ENCODE results near the gene FGF6.

DNA sequence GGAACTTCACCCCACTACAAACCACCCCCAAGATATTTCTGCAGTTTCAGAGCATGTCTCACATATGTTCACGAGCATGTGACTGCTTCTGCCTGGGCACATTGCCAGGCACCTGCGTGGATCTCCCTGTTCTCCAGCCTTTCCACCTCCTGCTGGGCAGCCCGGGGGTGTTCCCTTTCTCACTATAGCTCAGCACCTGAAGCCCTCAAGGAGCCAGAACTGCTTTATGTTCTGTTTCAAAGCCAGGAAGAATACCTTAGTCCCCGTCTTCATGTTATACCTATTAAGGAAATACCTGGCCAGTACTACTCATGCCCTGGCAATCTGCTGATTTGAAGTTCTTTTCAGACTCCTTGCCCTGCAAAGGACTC lies 4.2 kb upstream of the FGF6 start:
- TF ChIP-seq, protein P1, sequence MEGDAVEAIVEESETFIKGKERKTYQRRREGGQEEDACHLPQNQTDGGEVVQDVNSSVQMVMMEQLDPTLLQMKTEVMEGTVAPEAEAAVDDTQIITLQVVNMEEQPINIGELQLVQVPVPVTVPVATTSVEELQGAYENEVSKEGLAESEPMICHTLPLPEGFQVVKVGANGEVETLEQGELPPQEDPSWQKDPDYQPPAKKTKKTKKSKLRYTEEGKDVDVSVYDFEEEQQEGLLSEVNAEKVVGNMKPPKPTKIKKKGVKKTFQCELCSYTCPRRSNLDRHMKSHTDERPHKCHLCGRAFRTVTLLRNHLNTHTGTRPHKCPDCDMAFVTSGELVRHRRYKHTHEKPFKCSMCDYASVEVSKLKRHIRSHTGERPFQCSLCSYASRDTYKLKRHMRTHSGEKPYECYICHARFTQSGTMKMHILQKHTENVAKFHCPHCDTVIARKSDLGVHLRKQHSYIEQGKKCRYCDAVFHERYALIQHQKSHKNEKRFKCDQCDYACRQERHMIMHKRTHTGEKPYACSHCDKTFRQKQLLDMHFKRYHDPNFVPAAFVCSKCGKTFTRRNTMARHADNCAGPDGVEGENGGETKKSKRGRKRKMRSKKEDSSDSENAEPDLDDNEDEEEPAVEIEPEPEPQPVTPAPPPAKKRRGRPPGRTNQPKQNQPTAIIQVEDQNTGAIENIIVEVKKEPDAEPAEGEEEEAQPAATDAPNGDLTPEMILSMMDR (IDR thresholded peaks at IDR 0.05) = no peak
- TF ChIP-seq POLR2AphosphoS5 (IDR thresholded peaks at IDR 0.05) = no peak
- TF ChIP-seq POLR2A (IDR thresholded peaks at IDR 0.05) = no peak

Measured in gastroesophageal sphincter (tissue), 3 donors.